Neuron (in vitro differentiated cells): ENCODE results near the gene ITGA2.

Source experiments
- H2AFZ ChIP-seq: one replicate; pipeline ENCODE4 v1.6.1; 2013; ENCODE audit warnings: low read depth, mild to moderate bottlenecking, inconsistent platforms, low read length, moderate library complexity
- H3K27me3 ChIP-seq: one replicate; pipeline ENCODE4 v1.6.1; 2013; ENCODE audit warnings: low read length; ENCODE audit not compliant: insufficient read depth
- H3K36me3 ChIP-seq: one replicate; pipeline ENCODE4 v1.6.1; 2013; ENCODE audit warnings: low read length; ENCODE audit not compliant: insufficient read depth
- H3K4me1 ChIP-seq: one replicate; pipeline ENCODE4 v1.6.1; 2013; ENCODE audit warnings: low read length; ENCODE audit not compliant: insufficient read depth
- H3K4me3 ChIP-seq: 2 replicates; pipeline ENCODE4 v1.5.1; 2013; ENCODE audit warnings: mild to moderate bottlenecking, low read length, moderate library complexity
- H3K9me3 ChIP-seq: one replicate; pipeline ENCODE4 v1.6.1; 2013; ENCODE audit warnings: low read length

The ITGA2 gene

DNA sequence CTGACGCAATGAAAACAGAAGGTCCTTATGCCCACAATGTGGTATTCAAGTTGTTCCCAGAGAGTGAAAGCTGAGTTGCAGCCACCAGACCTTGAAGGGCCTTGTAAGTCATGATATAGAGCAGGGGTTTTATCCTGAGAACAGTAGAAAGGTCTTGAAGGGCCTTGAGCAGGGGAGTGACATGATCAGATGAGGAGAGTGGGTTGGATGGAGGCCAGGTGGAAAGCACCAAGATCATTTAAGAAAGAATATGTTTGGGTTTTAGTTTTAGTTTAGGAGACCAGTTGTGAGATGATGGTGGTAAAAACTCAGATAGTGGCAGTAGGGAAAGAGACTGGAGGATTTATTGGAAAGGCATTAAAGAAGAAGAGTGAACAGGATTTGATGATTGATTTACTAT, 5.9 kb downstream of the ITGA2 start:
- Histone ChIP-seq H3K36me3 (no peaks in the 10 kb centered on the region), H3K4me1 (peaks cover 34% of the 10 kb centered on the region), H3K27me3 (no peaks in the 10 kb centered on the region), H3K4me3 (no peak overlapping the region), H3K9me3 (no peaks in the 10 kb centered on the region), H2AFZ (no peak overlapping the region)

DNA sequence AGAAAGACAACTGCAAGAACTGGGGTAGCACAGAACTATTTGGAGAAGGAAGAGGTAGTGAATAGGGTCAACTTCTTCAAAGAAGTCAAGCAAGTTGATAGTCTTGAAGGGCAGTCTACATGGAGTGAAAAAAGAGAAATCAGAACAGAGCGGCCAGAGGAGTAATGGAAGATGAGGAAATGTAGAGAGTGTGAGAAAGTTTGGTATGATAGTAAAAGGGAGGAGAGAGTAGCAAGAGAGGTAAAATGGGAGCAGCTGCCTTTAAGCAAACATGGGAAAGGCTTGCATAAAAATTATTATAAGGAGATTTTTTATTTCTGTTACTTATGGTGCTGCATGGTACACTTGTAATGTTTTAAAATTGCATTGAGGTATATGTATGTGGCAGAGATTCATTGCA, 6.8 kb downstream of the ITGA2 start:
- H3K4me3 ChIP-seq = no peak overlapping the region
- H3K36me3 ChIP-seq = no peaks in the 10 kb centered on the region
- H3K27me3 ChIP-seq = no peaks in the 10 kb centered on the region
- H3K4me1 ChIP-seq = peaks cover 29% of the 10 kb centered on the region
- no peaks in the 10 kb centered on the region for H3K9me3 ChIP-seq
- H2AFZ ChIP-seq = no peak overlapping the region

DNA sequence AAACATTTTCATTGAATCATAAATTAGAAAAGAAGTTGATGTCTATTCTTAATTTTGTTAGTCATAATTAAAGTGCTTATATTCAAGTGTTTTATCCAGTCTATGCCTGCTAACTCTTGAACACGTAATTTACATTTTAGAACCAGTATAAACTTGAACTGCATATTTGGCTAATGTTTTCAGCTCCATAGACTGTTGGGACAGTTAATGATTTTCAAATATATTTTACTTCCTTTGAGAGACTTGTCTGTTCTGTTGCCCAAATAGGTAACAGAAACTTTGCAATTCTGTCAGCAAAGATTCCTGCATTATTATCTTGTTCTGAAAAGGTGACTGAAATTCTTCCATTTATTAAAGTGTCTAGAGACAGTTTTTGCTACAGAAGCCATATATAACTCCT, 7.8 kb downstream of the ITGA2 start:
- no peaks in the 10 kb centered on the region for H3K36me3 ChIP-seq
- no peak overlapping the region for H3K4me3 ChIP-seq
- peaks cover 27% of the 10 kb centered on the region for H3K4me1 ChIP-seq
- H3K9me3 ChIP-seq = no peaks in the 10 kb centered on the region
- H3K27me3 ChIP-seq = no peaks in the 10 kb centered on the region
- H2AFZ ChIP-seq = no peak overlapping the region

- Histone ChIP-seq H3K4me1 (peaks cover 27% of the 10 kb centered on the region), H3K9me3 (no peaks in the 10 kb centered on the region), H3K36me3 (no peaks in the 10 kb centered on the region), H2AFZ (no peak overlapping the region), H3K4me3 (no peak overlapping the region), H3K27me3 (no peaks in the 10 kb centered on the region)
Measured at GRCh38 chr5:52997424-52997823, 8.3 kb downstream of the ITGA2 start.

DNA sequence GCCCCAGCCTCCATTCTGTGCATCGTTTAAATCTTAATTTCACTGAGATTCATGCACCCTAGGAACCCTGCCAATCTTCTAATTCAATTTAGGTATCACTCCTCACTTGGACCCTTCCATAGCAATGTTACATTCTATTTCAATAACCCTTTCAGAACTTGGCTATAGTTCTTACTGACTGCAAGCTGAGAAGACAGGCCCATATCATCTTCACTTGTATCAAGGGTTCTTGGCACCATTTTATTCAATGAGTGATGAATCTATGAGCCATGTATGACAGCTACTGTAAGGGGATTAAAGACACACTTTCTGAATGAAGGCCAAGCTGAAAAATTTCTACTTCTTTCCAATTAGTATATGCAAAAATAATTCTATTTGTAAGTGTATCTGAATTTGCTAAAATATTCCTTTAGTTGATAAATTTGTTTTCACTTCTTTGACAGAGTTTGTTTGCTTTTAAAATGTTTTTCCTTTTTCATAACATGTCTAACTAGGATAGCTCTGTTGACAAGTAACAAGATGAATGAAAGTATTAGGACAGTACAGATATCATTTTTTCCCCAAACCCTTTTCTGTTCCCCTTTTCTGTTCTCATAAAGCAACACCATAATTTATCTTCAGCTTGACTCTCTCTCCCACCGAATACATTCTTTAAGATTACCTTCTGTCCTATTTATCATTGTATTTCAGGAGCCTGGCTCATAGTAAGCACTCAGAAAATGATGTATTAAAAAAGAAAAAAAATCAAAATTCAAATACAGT, 9.6 kb downstream of the ITGA2 start:
- no peak overlapping the region for H2AFZ ChIP-seq
- H3K27me3 ChIP-seq = no peaks in the 10 kb centered on the region
- H3K9me3 ChIP-seq = no peaks in the 10 kb centered on the region
- no peak overlapping the region for H3K4me3 ChIP-seq
- H3K36me3 ChIP-seq = no peaks in the 10 kb centered on the region
- peaks cover 27% of the 10 kb centered on the region for H3K4me1 ChIP-seq

GRCh38 chr5:52999344-52999949, 10.3 kb downstream of the ITGA2 start:
- H3K4me1 ChIP-seq = peaks cover 27% of the 10 kb centered on the region
- H2AFZ ChIP-seq = no peak overlapping the region
- H3K27me3 ChIP-seq = no peaks in the 10 kb centered on the region
- no peaks in the 10 kb centered on the region for H3K9me3 ChIP-seq
- no peak overlapping the region for H3K4me3 ChIP-seq
- H3K36me3 ChIP-seq = peaks cover 3% of the 10 kb centered on the region

GRCh38 chr5:53001541-53001940, 12.4 kb downstream of the ITGA2 start:
- Histone ChIP-seq H3K9me3 (no peaks in the 10 kb centered on the region), H3K4me1 (peaks cover 34% of the 10 kb centered on the region), H3K27me3 (no peaks in the 10 kb centered on the region), H3K36me3 (peaks cover 3% of the 10 kb centered on the region), H2AFZ (no peak overlapping the region), H3K4me3 (no peak overlapping the region)

GRCh38 chr5:53002491-53002890, 13.3 kb downstream of the ITGA2 start:
- Histone ChIP-seq H3K4me3 (no peak overlapping the region), H3K9me3 (no peaks in the 10 kb centered on the region), H3K36me3 (peaks cover 3% of the 10 kb centered on the region), H3K4me1 (peaks cover 31% of the 10 kb centered on the region), H2AFZ (no peak overlapping the region), H3K27me3 (no peaks in the 10 kb centered on the region)

DNA sequence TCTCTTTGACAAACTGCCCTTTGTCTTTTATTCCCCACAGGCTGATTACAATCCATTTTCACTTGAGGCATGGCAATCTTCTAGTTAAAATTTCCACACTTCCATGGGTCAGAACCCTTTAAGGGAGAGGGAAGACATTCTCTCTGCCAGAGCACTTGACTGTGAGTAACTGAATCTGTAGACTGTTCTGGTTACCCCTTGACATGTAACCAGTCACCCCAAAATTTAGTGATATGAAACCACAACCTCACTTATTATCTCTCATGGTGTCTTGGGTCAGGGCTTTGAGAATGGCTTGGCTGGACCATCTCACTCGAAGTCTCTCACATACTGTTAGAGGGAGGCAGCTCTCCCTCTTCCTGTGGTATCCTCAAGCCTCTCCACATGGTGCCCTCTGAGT, 14.0 kb downstream of the ITGA2 start:
- Histone ChIP-seq H2AFZ (no peak overlapping the region), H3K27me3 (no peaks in the 10 kb centered on the region), H3K4me1 (peaks cover 25% of the 10 kb centered on the region), H3K4me3 (no peak overlapping the region), H3K9me3 (no peaks in the 10 kb centered on the region), H3K36me3 (peaks cover 3% of the 10 kb centered on the region)

DNA sequence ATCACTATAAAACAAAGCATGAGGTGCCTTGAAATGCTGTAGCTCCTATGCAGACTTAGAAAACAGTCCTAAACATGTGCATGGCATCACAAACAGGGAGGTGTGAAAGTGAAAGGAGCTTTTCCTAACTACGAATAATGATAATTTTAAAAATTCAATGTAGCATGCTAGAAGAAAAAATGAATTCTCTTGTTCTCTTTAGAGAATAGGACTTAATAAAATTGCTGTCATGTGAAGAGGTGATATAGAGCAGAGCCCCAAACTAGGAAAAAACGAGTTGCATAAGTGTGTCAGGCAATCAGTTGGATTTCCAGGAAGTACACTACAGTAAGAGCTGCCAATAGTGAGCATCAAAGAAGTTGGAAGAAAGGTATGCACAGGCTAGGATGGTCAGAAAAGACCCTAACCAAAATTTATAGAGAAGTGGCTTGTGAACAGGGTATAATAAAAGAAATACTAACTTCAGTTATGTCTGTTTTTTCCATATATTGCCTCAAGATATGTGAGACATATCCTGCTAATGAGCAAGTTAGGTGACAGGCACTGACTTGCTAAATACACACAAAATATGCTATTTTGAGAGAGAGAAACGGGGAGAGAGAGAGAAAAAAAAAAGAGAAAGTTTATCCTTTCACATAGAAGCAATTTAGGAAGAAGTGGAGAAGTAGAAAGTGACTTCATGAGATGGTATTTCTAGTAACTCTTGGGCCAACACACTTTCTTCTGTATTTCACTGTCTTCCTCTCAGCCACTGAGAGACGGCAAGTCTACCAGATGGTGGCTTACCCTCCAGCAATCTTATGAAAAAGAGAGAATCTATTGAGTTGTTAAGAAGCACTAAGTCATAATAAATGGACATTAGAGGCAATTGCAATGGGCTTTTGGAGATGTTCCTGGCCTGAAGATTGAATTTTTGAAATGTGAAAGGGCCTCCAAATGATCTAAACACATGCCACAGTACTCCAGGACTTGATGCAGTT, 18.0 kb downstream of the ITGA2 start:
- Histone ChIP-seq H3K4me3 (no peak overlapping the region), H3K36me3 (peaks cover 3% of the 10 kb centered on the region), H3K27me3 (no peaks in the 10 kb centered on the region), H2AFZ (no peak overlapping the region), H3K4me1 (peaks cover 15% of the 10 kb centered on the region), H3K9me3 (no peaks in the 10 kb centered on the region)

GRCh38 chr5:53008751-53009150, 19.6 kb downstream of the ITGA2 start:
- peaks cover 15% of the 10 kb centered on the region for H3K4me1 ChIP-seq
- H3K36me3 ChIP-seq = peaks cover 3% of the 10 kb centered on the region
- no peaks in the 10 kb centered on the region for H3K27me3 ChIP-seq
- H3K9me3 ChIP-seq = no peaks in the 10 kb centered on the region
- H3K4me3 ChIP-seq = no peak overlapping the region
- H2AFZ ChIP-seq = no peak overlapping the region

GRCh38 chr5:53009816-53010215, 20.7 kb downstream of the ITGA2 start:
- no peak overlapping the region for H2AFZ ChIP-seq
- no peaks in the 10 kb centered on the region for H3K9me3 ChIP-seq
- no peak overlapping the region for H3K4me3 ChIP-seq
- peaks cover 13% of the 10 kb centered on the region for H3K4me1 ChIP-seq
- H3K36me3 ChIP-seq = no peaks in the 10 kb centered on the region
- H3K27me3 ChIP-seq = no peaks in the 10 kb centered on the region

- peaks cover 6% of the 10 kb centered on the region for H3K4me1 ChIP-seq
- H3K36me3 ChIP-seq = no peaks in the 10 kb centered on the region
- no peaks in the 10 kb centered on the region for H3K27me3 ChIP-seq
- no peaks in the 10 kb centered on the region for H3K9me3 ChIP-seq
- no peak overlapping the region for H2AFZ ChIP-seq
- no peak overlapping the region for H3K4me3 ChIP-seq
Measured at GRCh38 chr5:53010814-53011213, 21.7 kb downstream of the ITGA2 start.
